LNCaP clone FGC (cell line): Measurements from ENCODE around the gene ZNF132.

ENCODE experiments used
- DNase-seq: peaks from one replicate; pipeline ENCODE4 v3.0.0-alpha.2; 2011; ENCODE audit warnings: low read depth
- H3K4me3 ChIP-seq: 2 replicates; pipeline ENCODE4 v1.5.1; 2011; ENCODE audit warnings: mild to moderate bottlenecking, low read depth, low read length, control low read depth
- TF ChIP-seq, protein P1 (sequence below): IDR thresholded peaks from 2 replicates; pipeline ENCODE4 v1.5.1; 2012; ENCODE audit warnings: mild to moderate bottlenecking; ENCODE audit not compliant: control insufficient read depth, insufficient read depth; ENCODE audit errors: extremely low read depth

ZNF132 gene

DNA sequence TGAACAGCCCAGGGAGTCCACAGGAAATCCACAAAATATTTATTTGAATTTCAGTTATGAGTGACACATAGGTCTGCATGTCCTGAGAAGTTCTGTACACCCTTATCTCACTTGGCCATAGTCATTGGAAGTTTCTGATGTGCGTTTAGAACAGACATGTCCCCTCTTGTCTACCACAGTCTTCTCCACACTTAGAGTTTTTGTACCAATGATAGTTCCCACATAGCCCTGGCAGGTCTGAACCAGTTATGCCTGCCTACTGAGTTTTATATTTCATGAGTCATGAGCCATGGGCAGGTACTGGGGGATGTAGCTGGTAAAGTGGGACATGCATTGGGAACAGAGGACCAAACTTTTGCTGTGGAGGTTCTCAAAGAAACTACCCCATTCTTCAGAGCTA, 11.3 kb downstream of the ZNF132 start:
- H3K4me3 ChIP-seq = no peak overlapping the region
- TF ChIP-seq, protein P1, sequence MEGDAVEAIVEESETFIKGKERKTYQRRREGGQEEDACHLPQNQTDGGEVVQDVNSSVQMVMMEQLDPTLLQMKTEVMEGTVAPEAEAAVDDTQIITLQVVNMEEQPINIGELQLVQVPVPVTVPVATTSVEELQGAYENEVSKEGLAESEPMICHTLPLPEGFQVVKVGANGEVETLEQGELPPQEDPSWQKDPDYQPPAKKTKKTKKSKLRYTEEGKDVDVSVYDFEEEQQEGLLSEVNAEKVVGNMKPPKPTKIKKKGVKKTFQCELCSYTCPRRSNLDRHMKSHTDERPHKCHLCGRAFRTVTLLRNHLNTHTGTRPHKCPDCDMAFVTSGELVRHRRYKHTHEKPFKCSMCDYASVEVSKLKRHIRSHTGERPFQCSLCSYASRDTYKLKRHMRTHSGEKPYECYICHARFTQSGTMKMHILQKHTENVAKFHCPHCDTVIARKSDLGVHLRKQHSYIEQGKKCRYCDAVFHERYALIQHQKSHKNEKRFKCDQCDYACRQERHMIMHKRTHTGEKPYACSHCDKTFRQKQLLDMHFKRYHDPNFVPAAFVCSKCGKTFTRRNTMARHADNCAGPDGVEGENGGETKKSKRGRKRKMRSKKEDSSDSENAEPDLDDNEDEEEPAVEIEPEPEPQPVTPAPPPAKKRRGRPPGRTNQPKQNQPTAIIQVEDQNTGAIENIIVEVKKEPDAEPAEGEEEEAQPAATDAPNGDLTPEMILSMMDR = no peak
- DNase-seq = no peak

DNA sequence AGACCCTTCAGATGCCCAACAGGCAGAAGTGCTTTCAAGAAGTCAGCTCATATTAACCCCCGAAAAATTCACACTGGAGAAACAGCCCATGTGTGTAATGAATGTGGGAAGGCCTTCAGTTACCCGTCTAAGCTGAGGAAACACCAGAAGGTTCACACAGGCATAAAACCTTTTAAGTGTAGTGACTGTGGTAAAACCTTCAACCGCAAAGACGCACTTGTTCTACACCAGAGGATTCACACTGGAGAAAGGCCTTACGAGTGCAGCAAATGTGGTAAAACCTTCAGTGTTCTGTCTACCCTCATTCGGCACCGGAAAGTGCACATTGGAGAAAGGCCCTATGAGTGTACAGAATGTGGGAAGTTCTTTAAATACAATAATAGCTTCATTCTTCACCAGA, 22.9 kb downstream of the ZNF132 start:
- TF ChIP-seq, protein P1 = no peak
- no peak for DNase-seq
- no peak overlapping the region for H3K4me3 ChIP-seq

DNA sequence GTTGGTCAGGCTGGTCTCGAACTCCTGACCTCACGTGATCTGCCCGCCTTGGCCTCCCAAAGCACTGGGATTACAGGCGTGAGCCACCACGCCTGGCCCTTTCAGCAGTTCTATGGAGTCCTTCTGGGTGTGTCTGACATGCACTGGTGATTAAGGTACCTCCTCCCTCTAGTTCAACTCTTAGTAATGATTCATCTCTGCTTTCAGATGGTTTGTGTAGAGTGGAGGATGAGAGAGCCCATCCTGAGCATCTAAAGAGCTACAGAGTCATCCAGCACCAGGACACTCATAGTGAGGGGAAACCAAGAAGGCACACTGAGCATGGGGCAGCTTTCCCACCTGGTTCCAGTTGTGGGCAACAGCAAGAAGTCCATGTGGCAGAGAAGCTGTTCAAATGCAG, 23.3 kb downstream of the ZNF132 start:
- no peak for DNase-seq
- H3K4me3 ChIP-seq = no peak overlapping the region
- TF ChIP-seq, protein P1 = no peak

DNA sequence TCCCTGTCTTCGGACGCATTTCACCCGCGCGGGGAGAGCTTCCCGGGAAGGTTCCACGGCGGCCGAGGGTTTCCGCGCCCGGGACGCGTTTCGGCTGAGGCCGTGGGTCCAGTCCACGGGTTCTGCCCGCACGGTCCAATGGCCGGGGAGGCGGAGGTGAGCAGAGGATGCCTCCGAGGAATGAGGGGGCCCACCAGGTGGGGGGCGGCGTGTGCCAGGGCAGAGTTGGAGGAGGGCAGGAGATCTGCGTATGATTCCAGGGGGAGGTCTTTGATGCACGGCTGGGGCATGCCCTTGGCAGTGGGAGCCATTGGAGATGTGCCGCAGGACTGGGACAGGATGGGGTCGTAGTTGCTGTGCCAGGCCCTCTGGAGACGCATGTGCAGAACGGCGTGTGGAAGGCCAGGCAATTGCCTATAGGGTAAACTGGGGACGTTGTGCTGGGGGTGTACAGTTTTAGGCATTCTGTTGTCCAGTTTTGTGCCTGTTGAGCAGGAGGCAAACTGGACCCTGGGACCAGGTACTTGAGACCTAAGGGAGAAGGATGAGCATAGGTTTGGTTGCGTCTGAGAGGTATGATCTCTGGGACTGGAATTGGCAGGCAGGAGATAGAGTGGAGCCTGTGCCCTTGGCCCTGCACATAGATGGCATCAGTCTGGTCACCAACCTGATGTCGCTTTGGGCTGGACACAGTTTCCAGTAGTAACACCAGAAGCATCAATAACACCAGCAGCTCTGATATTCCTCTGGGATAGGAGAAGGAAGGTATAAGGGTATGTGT, 30.8 kb downstream of the ZNF132 start:
- no peak for DNase-seq
- TF ChIP-seq, protein P1 = no peak
- H3K4me3 ChIP-seq = peak overlapping the region; percentile 78

DNA sequence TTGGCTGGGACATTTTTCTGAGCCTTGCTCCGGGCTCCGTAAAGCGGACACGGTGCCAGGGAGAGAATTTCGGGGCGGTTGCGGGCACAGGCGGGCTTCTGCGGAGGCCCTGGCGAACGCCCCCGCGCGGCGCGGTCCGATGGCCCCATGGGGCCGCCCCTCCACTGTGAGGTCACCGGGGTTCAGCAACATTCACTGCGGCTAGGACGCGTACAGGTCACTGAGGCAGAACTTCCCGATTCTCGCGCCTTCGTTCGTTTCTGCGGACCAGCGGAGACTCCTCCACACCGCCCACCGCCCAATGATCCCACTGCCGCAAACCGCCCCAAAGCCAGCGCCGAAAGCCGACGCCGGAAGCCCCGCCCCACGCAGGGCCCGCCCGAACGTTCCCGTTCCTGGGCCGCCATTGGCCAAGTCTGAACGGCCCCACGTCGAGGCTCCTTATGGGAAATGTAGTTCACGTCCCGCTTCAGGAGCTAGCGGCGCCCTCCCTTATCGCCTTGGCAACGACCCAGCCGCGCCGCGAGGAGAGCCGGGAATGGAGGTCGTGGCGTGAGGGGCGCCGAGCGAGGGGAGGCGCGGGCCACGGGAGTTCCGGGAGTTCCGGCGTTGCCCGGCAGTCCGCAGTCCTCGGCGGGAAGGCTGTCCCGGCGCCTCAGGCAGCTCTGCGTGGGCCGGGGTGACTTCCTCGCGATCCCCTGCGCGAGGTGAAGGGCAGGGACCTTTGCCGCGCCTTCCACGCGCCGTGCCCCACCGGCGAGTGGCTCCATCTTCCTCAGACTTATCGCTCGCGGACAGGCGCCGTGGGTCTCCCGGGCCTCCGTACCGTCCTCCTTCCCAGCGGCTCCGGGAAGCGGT, 31.6 kb downstream of the ZNF132 start, which contains the start of gene ZNF584:
TSS of gene ZNF584 (plus strand) at position 498 of the 858 bp plus-strand sequence. CDS start 499 bp downstream, outside the sequence.
- DNase-seq = peak; percentile 63
- H3K4me3 ChIP-seq = peak within 1 kb of the TSS; percentile 78
- TF ChIP-seq, protein P1 = no peak

DNA sequence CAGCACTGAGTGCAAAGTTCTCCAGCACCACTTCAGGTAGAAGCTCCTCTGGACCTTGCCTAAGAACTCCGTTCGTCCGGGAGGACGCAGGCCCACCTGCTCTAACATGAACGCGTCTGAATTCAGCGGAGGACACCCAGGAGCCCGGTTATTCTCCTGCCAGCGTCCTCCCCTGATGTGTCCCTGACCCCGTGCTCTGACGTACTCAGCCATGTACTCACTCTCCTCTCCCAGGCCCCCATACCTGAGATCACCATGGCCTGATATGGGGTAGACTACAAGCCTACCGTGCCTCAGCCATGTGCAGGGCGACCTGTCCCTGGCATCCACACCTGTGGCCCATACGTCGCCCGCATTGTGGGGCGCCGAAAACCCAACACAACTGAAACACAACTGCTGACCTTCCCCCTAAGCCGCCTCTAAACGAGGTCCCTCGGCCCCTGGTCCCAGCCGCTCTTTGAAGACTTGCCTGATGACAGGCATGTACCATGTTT, 32.2 kb downstream of the ZNF132 start:
- TF ChIP-seq, protein P1 = no peak
- H3K4me3 ChIP-seq = peak overlapping the region; percentile 78
- DNase-seq = no peak
